DMS114 treated with DMSO at 0.1 percent for 48 hours (cell line): ENCODE data around the gene DBET.
"Not testable (repeated sequence)": the region's sequence is repeated elsewhere in the genome, so short reads cannot be mapped to it uniquely, and the experiment has no call there.

Experiments
- DNase-seq: peaks from one replicate; lab custom pipeline; 2025; ENCODE audit not compliant: unreplicated experiment; lab: John Stamatoyannopoulos, UW

The DBET gene

GRCh38 chr4:190049378-190050239 is 14.7 kb upstream of the DBET start:
- DNase-seq: not testable (repeated sequence)

- DNase-seq: not testable (repeated sequence)
Measured at GRCh38 chr4:190058997-190059396, 5.3 kb upstream of the DBET start.

GRCh38 chr4:190064805-190065204 is 503 bp downstream of the DBET start:
- DNase-seq: not testable (repeated sequence)

- DNase-seq: not testable (repeated sequence)
Measured at GRCh38 chr4:190068351-190068750, 4.0 kb downstream of the DBET start.

GRCh38 chr4:190093052-190093451 is 28.8 kb downstream of the DBET start:
- not testable (repeated sequence) for DNase-seq

GRCh38 chr4:190094031-190094430 is 29.7 kb downstream of the DBET start:
- not testable (repeated sequence) for DNase-seq

- DNase-seq: not testable (repeated sequence)
Measured at GRCh38 chr4:190095335-190095734, 31.0 kb downstream of the DBET start.

- not testable (repeated sequence) for DNase-seq
Measured at GRCh38 chr4:190099605-190100004, 35.3 kb downstream of the DBET start.

- DNase-seq: not testable (repeated sequence)
Measured at GRCh38 chr4:190101525-190101924, 37.2 kb downstream of the DBET start.

- DNase-seq: not testable (repeated sequence)
Measured at GRCh38 chr4:190106191-190106590, 41.9 kb downstream of the DBET start.

- not testable (repeated sequence) for DNase-seq
Measured at GRCh38 chr4:190106611-190107480, 42.5 kb downstream of the DBET start.

GRCh38 chr4:190107766-190108485 is 43.6 kb downstream of the DBET start:
- DNase-seq: not testable (repeated sequence)

- DNase-seq: not testable (repeated sequence)
Measured at GRCh38 chr4:190108756-190109155, 44.5 kb downstream of the DBET start.

- not testable (repeated sequence) for DNase-seq
Measured at GRCh38 chr4:190109390-190110011, 45.2 kb downstream of the DBET start.

- DNase-seq: not testable (repeated sequence)
Measured at GRCh38 chr4:190110033-190110432, 45.7 kb downstream of the DBET start.

- DNase-seq: not testable (repeated sequence)
Measured at GRCh38 chr4:190110570-190111295, 46.4 kb downstream of the DBET start.

GRCh38 chr4:190112879-190113278 is 48.6 kb downstream of the DBET start:
- not testable (repeated sequence) for DNase-seq

- DNase-seq: not testable (repeated sequence)
Measured at GRCh38 chr4:190114991-190115390, 50.7 kb downstream of the DBET start.
